Brain microvascular endothelial cell (primary cell): ENCODE data around the gene CA10.

ENCODE experiments used
- DNase-seq: peaks from one replicate; pipeline ENCODE4 v3.0.0-alpha.2; 2020
- H3K27ac ChIP-seq: fragments of 250-450 bp; sonication (Bioruptor Pico); 2 replicates; pipeline ENCODE4 v1.5.1; 2020; ENCODE audit warnings: mild to moderate bottlenecking, moderate library complexity
- H3K27me3 ChIP-seq: fragments of 250-450 bp; sonication (Bioruptor Pico); replicated peaks from 2 replicates; pipeline ENCODE4 v1.5.1; 2020; ENCODE audit warnings: mild to moderate bottlenecking
- H3K36me3 ChIP-seq: fragments of 250-450 bp; sonication (Bioruptor Pico); replicated peaks from 2 replicates; pipeline ENCODE4 v1.5.1; 2020; ENCODE audit warnings: mild to moderate bottlenecking
- H3K4me3 ChIP-seq: 2 replicates; pipeline ENCODE4 v1.5.1; 2011; ENCODE audit warnings: low read depth, mild to moderate bottlenecking, control low read depth, low read length, moderate library complexity
- in situ Hi-C: cut with HindIII; loops from 2 replicates; pipeline ENCODE4 v1.10.0; 2017; ENCODE audit warnings: low sequenced_read_pairs, low pct_ligation_motif_present
- TF ChIP-seq, protein P1 (sequence below): IDR thresholded peaks from 2 replicates; pipeline ENCODE4 v1.5.1; 2011; ENCODE audit warnings: low read depth, mild to moderate bottlenecking, moderate library complexity, low read length, control low read depth, inconsistent platforms; ENCODE audit errors: missing control alignments

The CA10 gene

DNA sequence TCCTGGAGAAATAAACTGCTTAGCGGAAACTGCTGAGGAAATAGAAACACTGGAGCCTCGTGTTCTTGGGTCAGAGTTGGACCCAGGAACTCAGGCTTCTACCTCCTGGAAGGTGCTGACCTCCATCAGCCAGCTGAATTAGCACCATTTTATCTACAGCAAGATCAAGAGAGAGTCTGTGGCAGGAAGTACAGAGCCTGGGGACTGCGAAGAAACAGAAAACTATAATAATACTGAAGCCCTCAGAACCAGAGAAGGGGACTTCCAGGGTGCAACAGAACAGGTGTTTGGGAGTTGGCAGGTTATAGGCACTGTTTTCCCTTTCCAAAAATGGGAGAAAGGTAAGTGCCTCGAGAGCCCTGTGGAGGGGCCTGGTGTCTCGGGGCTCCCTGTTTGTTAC, 379.7 kb downstream of the CA10 start:
- TF ChIP-seq, protein P1, sequence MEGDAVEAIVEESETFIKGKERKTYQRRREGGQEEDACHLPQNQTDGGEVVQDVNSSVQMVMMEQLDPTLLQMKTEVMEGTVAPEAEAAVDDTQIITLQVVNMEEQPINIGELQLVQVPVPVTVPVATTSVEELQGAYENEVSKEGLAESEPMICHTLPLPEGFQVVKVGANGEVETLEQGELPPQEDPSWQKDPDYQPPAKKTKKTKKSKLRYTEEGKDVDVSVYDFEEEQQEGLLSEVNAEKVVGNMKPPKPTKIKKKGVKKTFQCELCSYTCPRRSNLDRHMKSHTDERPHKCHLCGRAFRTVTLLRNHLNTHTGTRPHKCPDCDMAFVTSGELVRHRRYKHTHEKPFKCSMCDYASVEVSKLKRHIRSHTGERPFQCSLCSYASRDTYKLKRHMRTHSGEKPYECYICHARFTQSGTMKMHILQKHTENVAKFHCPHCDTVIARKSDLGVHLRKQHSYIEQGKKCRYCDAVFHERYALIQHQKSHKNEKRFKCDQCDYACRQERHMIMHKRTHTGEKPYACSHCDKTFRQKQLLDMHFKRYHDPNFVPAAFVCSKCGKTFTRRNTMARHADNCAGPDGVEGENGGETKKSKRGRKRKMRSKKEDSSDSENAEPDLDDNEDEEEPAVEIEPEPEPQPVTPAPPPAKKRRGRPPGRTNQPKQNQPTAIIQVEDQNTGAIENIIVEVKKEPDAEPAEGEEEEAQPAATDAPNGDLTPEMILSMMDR: no peak
- in situ Hi-C loops: no loop called here

GRCh38 chr17:51770027-51770759, 388.3 kb downstream of the CA10 start:
- in situ Hi-C loops: no loop called here
- no peak overlapping the region for H3K27ac ChIP-seq
- no peak overlapping the region for H3K4me3 ChIP-seq
- no peaks in the 10 kb centered on the region for H3K27me3 ChIP-seq
- no peaks in the 10 kb centered on the region for H3K36me3 ChIP-seq
- DNase-seq: no peak
- TF ChIP-seq, protein P1: no peak

More for the DNA sequence above, 379.7 kb downstream of the CA10 start:
- Histone ChIP-seq H3K36me3 (no peaks in the 10 kb centered on the region), H3K27me3 (no peaks in the 10 kb centered on the region), H3K4me3 (no peak overlapping the region), H3K27ac (no peak overlapping the region)
- no peak for DNase-seq

GRCh38 chr17:51769231-51769630, 389.3 kb downstream of the CA10 start:
- no peak overlapping the region for H3K4me3 ChIP-seq
- no peak overlapping the region for H3K27ac ChIP-seq
- no peaks in the 10 kb centered on the region for H3K27me3 ChIP-seq
- TF ChIP-seq, protein P1: no peak
- DNase-seq: no peak
- H3K36me3 ChIP-seq: no peaks in the 10 kb centered on the region
- in situ Hi-C loops: no loop called here

- Histone ChIP-seq H3K36me3 (no peaks in the 10 kb centered on the region), H3K4me3 (no peak overlapping the region), H3K27me3 (no peaks in the 10 kb centered on the region), H3K27ac (no peak overlapping the region)
- DNase-seq: no peak
- TF ChIP-seq, protein P1: no peak
- in situ Hi-C loops: no loop called here
These were observed 389.8 kb downstream of the CA10 start for GRCh38 chr17:51768706-51769105.

DNA sequence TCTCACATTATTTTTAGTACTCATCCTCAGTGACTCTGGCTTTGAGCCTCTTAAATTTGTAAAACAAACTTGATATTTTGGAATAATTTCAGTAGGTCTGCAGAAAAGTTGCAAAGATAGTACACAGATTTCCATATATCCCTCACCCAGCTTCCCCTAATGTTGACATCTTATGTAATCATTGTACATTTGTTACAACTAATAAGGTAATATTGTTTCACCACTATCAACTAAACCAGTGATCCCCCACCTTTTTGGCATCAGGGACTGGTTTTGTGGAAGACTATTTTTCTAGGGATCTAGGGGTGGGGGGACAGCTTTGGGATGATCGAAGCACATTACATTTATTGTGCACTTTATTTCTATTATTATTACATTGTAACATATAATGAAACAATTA, 391.2 kb downstream of the CA10 start:
- H3K27ac ChIP-seq: no peak overlapping the region
- H3K4me3 ChIP-seq: no peak overlapping the region
- TF ChIP-seq, protein P1: no peak
- in situ Hi-C loops: no loop called here
- no peaks in the 10 kb centered on the region for H3K36me3 ChIP-seq
- no peaks in the 10 kb centered on the region for H3K27me3 ChIP-seq
- no peak for DNase-seq
